ENCODE measurements around the gene INPP5B.

DNA sequence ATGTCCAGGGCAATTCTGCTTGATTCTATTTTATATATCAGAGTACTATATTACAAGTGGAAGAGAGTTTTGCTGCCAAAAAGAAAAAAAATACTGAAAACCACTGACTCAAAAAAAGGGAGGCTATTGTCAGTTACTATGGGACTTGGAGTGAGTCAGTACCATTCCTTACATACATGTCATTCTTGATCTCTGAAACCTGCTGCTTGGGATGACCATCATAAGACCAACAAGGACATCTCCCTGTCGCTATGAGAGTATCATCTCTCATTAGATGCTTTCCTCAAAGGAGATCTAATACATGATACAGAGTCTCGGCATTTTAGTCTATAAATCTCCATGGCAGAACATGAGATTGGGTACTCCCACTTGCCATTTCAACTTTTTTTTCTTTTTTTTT lies 11.8 kb upstream of the INPP5B start:
- TF ChIP-seq, protein P1, sequence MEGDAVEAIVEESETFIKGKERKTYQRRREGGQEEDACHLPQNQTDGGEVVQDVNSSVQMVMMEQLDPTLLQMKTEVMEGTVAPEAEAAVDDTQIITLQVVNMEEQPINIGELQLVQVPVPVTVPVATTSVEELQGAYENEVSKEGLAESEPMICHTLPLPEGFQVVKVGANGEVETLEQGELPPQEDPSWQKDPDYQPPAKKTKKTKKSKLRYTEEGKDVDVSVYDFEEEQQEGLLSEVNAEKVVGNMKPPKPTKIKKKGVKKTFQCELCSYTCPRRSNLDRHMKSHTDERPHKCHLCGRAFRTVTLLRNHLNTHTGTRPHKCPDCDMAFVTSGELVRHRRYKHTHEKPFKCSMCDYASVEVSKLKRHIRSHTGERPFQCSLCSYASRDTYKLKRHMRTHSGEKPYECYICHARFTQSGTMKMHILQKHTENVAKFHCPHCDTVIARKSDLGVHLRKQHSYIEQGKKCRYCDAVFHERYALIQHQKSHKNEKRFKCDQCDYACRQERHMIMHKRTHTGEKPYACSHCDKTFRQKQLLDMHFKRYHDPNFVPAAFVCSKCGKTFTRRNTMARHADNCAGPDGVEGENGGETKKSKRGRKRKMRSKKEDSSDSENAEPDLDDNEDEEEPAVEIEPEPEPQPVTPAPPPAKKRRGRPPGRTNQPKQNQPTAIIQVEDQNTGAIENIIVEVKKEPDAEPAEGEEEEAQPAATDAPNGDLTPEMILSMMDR (IDR thresholded peaks at IDR 0.05): no peak
- no peak for TF ChIP-seq POLR2A (IDR thresholded peaks at IDR 0.05)
